ENCODE data around the gene MGAT3. TPM values are rescaled to one million over a fixed set of nuclear protein-coding genes. Genes with fewer than 3 reads are reported as not detected.

MGAT3 gene
- total and polyA plus RNA-seq, 9 donors = 0.91 to 5.9 (median 2.1) TPM

DNA sequence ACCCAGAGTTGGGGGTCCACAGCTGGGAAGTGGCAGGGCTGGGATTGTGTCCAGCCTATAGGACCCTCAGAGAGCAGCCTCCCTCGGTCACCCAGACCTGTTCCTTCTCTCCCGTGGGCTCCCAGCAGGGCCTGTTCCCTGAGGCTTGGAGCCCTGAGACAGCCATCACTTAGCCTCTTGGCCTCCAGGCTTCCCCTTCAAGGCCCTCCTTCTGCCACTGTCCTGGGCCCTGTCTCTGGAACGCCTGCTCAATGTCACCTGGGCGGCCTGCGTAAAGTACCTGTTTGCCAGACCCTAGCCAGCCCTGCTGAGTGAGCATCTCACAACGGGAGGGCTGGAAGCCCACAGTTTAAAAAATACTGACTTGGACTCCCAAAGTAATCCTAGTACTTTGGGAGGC lies 6.5 kb downstream of the MGAT3 start:
- no peak overlapping the region for H3K27ac ChIP-seq
- no peaks in the 10 kb centered on the region for H3K9me3 ChIP-seq
- intact Hi-C loops (cut with DNase I) = no loop called here
- peaks cover 7% of the 10 kb centered on the region for H3K4me1 ChIP-seq (ENCODE audit: insufficient read depth)
- no peak overlapping the region for H3K4me3 ChIP-seq
- TF ChIP-seq, protein P1, sequence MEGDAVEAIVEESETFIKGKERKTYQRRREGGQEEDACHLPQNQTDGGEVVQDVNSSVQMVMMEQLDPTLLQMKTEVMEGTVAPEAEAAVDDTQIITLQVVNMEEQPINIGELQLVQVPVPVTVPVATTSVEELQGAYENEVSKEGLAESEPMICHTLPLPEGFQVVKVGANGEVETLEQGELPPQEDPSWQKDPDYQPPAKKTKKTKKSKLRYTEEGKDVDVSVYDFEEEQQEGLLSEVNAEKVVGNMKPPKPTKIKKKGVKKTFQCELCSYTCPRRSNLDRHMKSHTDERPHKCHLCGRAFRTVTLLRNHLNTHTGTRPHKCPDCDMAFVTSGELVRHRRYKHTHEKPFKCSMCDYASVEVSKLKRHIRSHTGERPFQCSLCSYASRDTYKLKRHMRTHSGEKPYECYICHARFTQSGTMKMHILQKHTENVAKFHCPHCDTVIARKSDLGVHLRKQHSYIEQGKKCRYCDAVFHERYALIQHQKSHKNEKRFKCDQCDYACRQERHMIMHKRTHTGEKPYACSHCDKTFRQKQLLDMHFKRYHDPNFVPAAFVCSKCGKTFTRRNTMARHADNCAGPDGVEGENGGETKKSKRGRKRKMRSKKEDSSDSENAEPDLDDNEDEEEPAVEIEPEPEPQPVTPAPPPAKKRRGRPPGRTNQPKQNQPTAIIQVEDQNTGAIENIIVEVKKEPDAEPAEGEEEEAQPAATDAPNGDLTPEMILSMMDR (IDR thresholded peaks at IDR 0.05) = no peak
- TF ChIP-seq POLR2A (IDR thresholded peaks at IDR 0.05) (no peak), EP300 (IDR thresholded peaks at IDR 0.05) (no peak)
- H3K36me3 ChIP-seq = no peaks in the 10 kb centered on the region
- no peaks in the 10 kb centered on the region for H3K27me3 ChIP-seq
- WGBS, 3 donors = 92 to 94% (median 93%) methylated on average over 6 of the region's 6 CpGs
- no peak for DNase-seq

DNA sequence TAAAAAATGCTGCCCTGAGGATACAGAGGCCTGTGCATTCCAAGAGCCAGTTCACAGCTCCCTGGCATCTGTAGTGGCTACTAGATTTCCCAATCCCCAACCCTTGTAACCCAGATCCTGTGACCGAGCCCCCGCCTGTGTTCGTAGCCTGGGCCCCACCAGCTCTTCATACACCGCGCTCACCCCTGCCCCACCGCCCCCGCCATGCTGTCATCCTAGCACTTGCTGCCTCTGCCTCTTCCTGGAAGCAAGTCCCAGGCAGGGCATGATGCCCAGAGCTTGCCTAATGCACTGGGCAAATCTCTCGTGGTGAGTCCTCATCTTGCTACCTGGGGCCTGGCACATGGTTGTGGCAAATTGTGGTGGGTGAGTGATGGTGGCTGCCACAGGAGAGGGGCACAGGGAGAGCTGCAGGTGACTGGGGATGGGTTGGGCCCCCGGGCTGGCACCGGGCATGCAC lies 7.1 kb downstream of the MGAT3 start:
- Histone ChIP-seq H3K27ac (no peak overlapping the region), H3K4me3 (no peak overlapping the region), H3K4me1 (ENCODE audit: insufficient read depth) (peaks cover 7% of the 10 kb centered on the region), H3K36me3 (no peaks in the 10 kb centered on the region), H3K9me3 (no peaks in the 10 kb centered on the region), H3K27me3 (no peaks in the 10 kb centered on the region)
- 73 to 84% (median 78%) methylated on average over 10 of the region's 10 CpGs for WGBS, 3 donors
- no peak for DNase-seq
- TF ChIP-seq EP300 (IDR thresholded peaks at IDR 0.05) = no peak
- TF ChIP-seq, protein P1 (IDR thresholded peaks at IDR 0.05) = no peak
- no peak for TF ChIP-seq POLR2A (IDR thresholded peaks at IDR 0.05)
- intact Hi-C loops (cut with DNase I) = no loop called here

DNA sequence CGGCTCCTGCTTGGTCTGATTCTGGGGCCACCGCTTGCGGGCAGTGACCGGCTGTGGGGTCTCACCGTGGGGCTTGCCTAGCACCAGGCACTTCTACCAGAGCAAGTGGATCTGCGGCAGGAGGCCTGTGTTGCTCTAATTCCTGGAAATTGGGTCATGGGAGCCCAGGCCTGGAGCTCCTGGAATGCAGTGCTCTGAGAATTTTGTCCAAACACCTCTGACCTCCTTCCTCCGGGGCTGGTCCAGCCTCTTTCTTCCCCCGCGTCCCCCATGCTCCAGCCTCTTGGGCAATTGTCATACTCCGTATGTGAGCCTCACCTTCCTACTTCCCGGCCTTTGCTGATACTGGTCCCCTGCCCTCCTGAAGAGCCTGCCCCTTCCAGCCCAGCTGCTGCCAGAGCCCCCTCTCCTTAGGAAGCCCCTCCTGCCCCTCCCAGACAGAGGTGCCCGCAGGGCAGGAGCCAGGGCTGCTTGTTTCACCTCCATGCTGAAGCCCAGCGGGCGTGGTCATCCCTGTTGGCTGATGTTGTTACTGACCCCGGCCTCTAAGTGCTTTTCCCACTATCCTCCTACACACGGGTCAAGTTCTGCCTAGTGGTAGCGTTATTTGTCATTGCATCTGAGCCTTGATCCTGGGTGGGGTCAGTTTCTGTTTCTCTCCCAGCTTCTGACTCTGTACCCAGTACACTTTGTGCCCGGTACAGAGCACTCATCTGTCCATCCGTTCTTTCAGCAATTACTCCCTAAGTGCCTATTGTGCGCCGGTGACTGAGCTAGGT lies 9.6 kb downstream of the MGAT3 start:
- TF ChIP-seq, protein P1 (IDR thresholded peaks at IDR 0.05) = no peak
- peaks cover 14% of the 10 kb centered on the region for H3K4me1 ChIP-seq (ENCODE audit: insufficient read depth)
- peak overlapping the region in 1 of 2 donors; percentile 6 for H3K27ac ChIP-seq
- DNase-seq = no peak
- WGBS, 3 donors = 54 to 67% (median 57%) methylated on average over 21 of the region's 21 CpGs
- H3K4me3 ChIP-seq = no peak overlapping the region
- no peaks in the 10 kb centered on the region for H3K9me3 ChIP-seq
- H3K27me3 ChIP-seq = no peaks in the 10 kb centered on the region
- no peaks in the 10 kb centered on the region for H3K36me3 ChIP-seq
- intact Hi-C loops (cut with DNase I) = no loop called here

DNA sequence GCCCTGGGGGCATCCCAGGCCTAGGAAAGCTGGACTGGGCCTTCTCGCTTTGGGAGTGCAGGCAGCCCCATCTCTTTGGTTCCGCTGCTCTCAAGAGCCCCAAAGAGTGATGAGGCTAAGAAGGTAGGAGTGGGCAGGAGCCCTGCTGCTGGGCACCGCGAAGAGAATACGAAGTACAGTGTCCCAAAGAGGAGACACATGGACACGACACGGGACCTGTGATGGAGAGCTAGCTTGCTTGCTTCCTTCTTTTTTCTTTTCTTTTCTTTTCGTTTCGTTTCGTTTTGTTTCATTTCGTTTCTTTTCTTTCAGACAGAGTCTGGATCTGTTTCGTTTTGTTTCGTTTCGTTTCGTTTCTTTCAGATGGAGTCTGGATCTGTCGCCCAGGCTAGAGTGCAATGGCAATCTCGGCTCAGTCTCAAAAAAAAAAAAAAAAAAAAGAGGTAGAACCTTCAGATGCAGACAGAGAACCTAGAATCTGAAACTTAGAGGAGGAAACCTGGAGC lies 10.6 kb downstream of the MGAT3 start:
- intact Hi-C loops (cut with DNase I) = no loop called here

More for the DNA sequence above, 10.6 kb downstream of the MGAT3 start:
- Histone ChIP-seq H3K9me3 (no peaks in the 10 kb centered on the region), H3K4me1 (ENCODE audit: insufficient read depth) (peaks cover 19% of the 10 kb centered on the region), H3K27me3 (no peaks in the 10 kb centered on the region), H3K4me3 (no peak overlapping the region), H3K36me3 (no peaks in the 10 kb centered on the region), H3K27ac (no peak overlapping the region)
- 84 to 88% (median 88%) methylated on average over 17 of the region's 17 CpGs for WGBS, 3 donors
- TF ChIP-seq, protein P1 (IDR thresholded peaks at IDR 0.05) = no peak
- TF ChIP-seq POLR2A (IDR thresholded peaks at IDR 0.05) = no peak
- TF ChIP-seq EP300 (IDR thresholded peaks at IDR 0.05) = no peak
- no peak for DNase-seq
